Stimulated activated CD4-positive, alpha-beta T cell treated with anti-CD3 and anti-CD28 coated beads, Interleukin-2, amount 100 ng/mL, for 24 hours (primary cell): Measurements from ENCODE around the gene SULT1C3.

ENCODE experiments used
- DNase-seq, 2 donors: peaks; one replicate each; pipeline ENCODE4 v3.0.0-alpha.2; 2020

The SULT1C3 gene

GRCh38 chr2:108309903-108310302, 70.1 kb downstream of the SULT1C3 start:
- DNase-seq, result no peak
